Astrocyte of the spinal cord (primary cell): ENCODE measurements around the gene PADI2.

Experiments
- DNase-seq: peaks from one replicate; pipeline ENCODE4 v3.0.0; 2011; ENCODE audit warnings: low read depth, low spot score
- H3K4me3 ChIP-seq: 2 replicates; pipeline ENCODE4 v1.5.1; 2011; ENCODE audit warnings: low read depth, mild to moderate bottlenecking, low read length, moderate library complexity
- CTCF ChIP-seq: IDR thresholded peaks from 2 replicates; pipeline ENCODE4 v1.5.1; 2012; ENCODE audit warnings: low read depth, mild to moderate bottlenecking, low read length, inconsistent platforms
- in situ Hi-C: cut with HindIII; loops from 2 replicates; pipeline ENCODE4 v1.10.0; 2017; ENCODE audit warnings: low sequenced_read_pairs

Gene PADI2

GRCh38 chr1:17140279-17140678 is 21.0 kb upstream of the PADI2 start:
- TF ChIP-seq CTCF, result no peak
- in situ Hi-C loops, result no loop called here
- no peak for DNase-seq
- no peak overlapping the region for H3K4me3 ChIP-seq

GRCh38 chr1:17139637-17140036 is 20.4 kb upstream of the PADI2 start:
- DNase-seq, result no peak
- H3K4me3 ChIP-seq, result no peak overlapping the region
- in situ Hi-C loops, result no loop called here
- TF ChIP-seq CTCF, result no peak

- no peak for TF ChIP-seq CTCF
- no peak overlapping the region for H3K4me3 ChIP-seq
- DNase-seq, result no peak
- in situ Hi-C loops, result no loop called here
Observed at GRCh38 chr1:17137441-17137840, 18.2 kb upstream of the PADI2 start.

GRCh38 chr1:17136936-17137335 is 17.7 kb upstream of the PADI2 start:
- in situ Hi-C loops, result no loop called here
- no peak for TF ChIP-seq CTCF
- H3K4me3 ChIP-seq, result no peak overlapping the region
- no peak for DNase-seq

GRCh38 chr1:17136145-17136544 is 16.9 kb upstream of the PADI2 start:
- no peak for TF ChIP-seq CTCF
- no peak for DNase-seq
- in situ Hi-C loops, result no loop called here
- no peak overlapping the region for H3K4me3 ChIP-seq

- H3K4me3 ChIP-seq, result no peak overlapping the region
- no peak for DNase-seq
- in situ Hi-C loops, result no loop called here
- no peak for TF ChIP-seq CTCF
Observed at GRCh38 chr1:17135530-17135929, 16.3 kb upstream of the PADI2 start.

- in situ Hi-C loops, result no loop called here
- no peak for DNase-seq
- no peak for TF ChIP-seq CTCF
- no peak overlapping the region for H3K4me3 ChIP-seq
Observed at GRCh38 chr1:17134724-17135123, 15.5 kb upstream of the PADI2 start.
